GM15510 (cell line): Measurements from ENCODE around the gene MC1R.

Experiments used
- POLR2A ChIP-seq: IDR thresholded peaks from 3 replicates; pipeline ENCODE4 v1.6.1; 2011; ENCODE audit warnings: borderline replicate concordance; ENCODE audit not compliant: insufficient read length; ENCODE audit errors: extremely low read depth

Gene MC1R

GRCh38 chr16:89934611-89935553 is 16.2 kb downstream of the MC1R start:
- TF ChIP-seq POLR2A: no peak

- TF ChIP-seq POLR2A: no peak
These were observed 17.4 kb downstream of the MC1R start for GRCh38 chr16:89936034-89936433.

GRCh38 chr16:89936508-89936907 is 17.8 kb downstream of the MC1R start:
- TF ChIP-seq POLR2A: no peak

GRCh38 chr16:89936981-89937380 is 18.3 kb downstream of the MC1R start:
- TF ChIP-seq POLR2A: no peak

GRCh38 chr16:89938175-89938885 is 19.7 kb downstream of the MC1R start:
- TF ChIP-seq POLR2A: no peak

- TF ChIP-seq POLR2A: no peak
These were observed 26.1 kb downstream of the MC1R start for GRCh38 chr16:89944773-89945172.

GRCh38 chr16:89945654-89946053 is 27.0 kb downstream of the MC1R start:
- no peak for TF ChIP-seq POLR2A

GRCh38 chr16:89946515-89946914 is 27.9 kb downstream of the MC1R start:
- no peak for TF ChIP-seq POLR2A

GRCh38 chr16:89949121-89949742 is 30.6 kb downstream of the MC1R start:
- TF ChIP-seq POLR2A: no peak

GRCh38 chr16:89949756-89950155 is 31.1 kb downstream of the MC1R start:
- no peak for TF ChIP-seq POLR2A

GRCh38 chr16:89951509-89951908 is 32.8 kb downstream of the MC1R start:
- TF ChIP-seq POLR2A: no peak

- TF ChIP-seq POLR2A: no peak
These were observed 33.4 kb downstream of the MC1R start for GRCh38 chr16:89952049-89952448.

GRCh38 chr16:89952551-89952950 is 33.9 kb downstream of the MC1R start:
- TF ChIP-seq POLR2A: no peak

GRCh38 chr16:89953671-89954406 is 35.2 kb downstream of the MC1R start:
- no peak for TF ChIP-seq POLR2A

- TF ChIP-seq POLR2A: no peak
These were observed 35.8 kb downstream of the MC1R start for GRCh38 chr16:89954462-89954861.

- no peak for TF ChIP-seq POLR2A
These were observed 36.5 kb downstream of the MC1R start for GRCh38 chr16:89955001-89955685.
